SU-DHL-6 (cell line): ENCODE measurements around the gene IMMP1L.

Source experiments
- CTCF ChIP-seq: fragments of 200-600 bp; sonication (generic); IDR thresholded peaks from one replicate; pipeline ENCODE4 v1.5.1; 2017; ENCODE audit warnings: antibody characterized with exemption, mild to moderate bottlenecking, low read length, moderate library complexity; ENCODE audit not compliant: insufficient read depth, poor library complexity, severe bottlenecking
- EZH2phosphoT487 ChIP-seq: fragments of 200-600 bp; sonication (generic), shearing (Covaris generic); conservative IDR thresholded peaks from 2 replicates; pipeline ENCODE4 v1.6.1; 2018; ENCODE audit warnings: mild to moderate bottlenecking, antibody characterized with exemption, low read length, moderate library complexity, mixed read lengths

- TF ChIP-seq CTCF (no peak), EZH2phosphoT487 (no peak)
Observed at GRCh38 chr11:31433851-31434250, 75.6 kb downstream of the IMMP1L start.
